Endothelial cell of umbilical vein (primary cell): Measurements from ENCODE around the gene PGD. TPM values are rescaled to one million over a fixed set of nuclear protein-coding genes. Genes with fewer than 3 reads are reported as not detected.

Experiments used
- BruUV-seq: library from RNA; stranded (reverse); fragments of 400-500 nt; replicated peaks from 2 replicates; lab custom pipeline; 2021; lab: Mats Ljungman, UMichigan
- CTCF ChIA-PET: fragments of 300-600, 350-600 bp; sonication (Branson Sonifier 250); formaldehyde crosslinking; loops from one replicate; lab custom pipeline; 2021; ENCODE audit warnings: antibody characterized with exemption, inconsistent platforms; lab: Charles Lee
- POLR2A ChIA-PET: fragments of 300-600, 350-600 bp; sonication (Branson Sonifier 250); formaldehyde crosslinking; loops from one replicate; lab custom pipeline; 2021; ENCODE audit warnings: antibody characterized with exemption, inconsistent platforms; lab: Charles Lee
- DNase-seq: peaks from one replicate; pipeline ENCODE4 v3.0.0-alpha.2; 2011; ENCODE audit warnings: low read depth, low spot score
- FAIRE-seq: peaks from 2 replicates; lab custom pipeline; 2011; peaks lifted over from hg19 to GRCh38; lab: Jason Lieb, UNC
- H2AFZ ChIP-seq: 2 replicates; pipeline ENCODE4 v1.6.0; 2012; ENCODE audit warnings: low read depth, low read length, control low read depth, inconsistent platforms
- H3K27ac ChIP-seq: 2 replicates; pipeline ENCODE4 v1.5.1; 2011; ENCODE audit warnings: low read depth, mild to moderate bottlenecking, control low read depth, low read length, moderate library complexity; ENCODE audit not compliant: insufficient read depth
- H3K27me3 ChIP-seq, 2 experiments: 2 replicates each; pipeline versions ENCODE4 v1.6.0 to v1.6.1; 2011; ENCODE audit warnings: low read length in 2 of 2, mixed read lengths in 1 of 2; ENCODE audit not compliant: control insufficient read depth in 2 of 2, insufficient read depth in 2 of 2
- H3K36me3 ChIP-seq, 2 experiments: 2 replicates in 1 of 2; 3 replicates in 1 of 2; pipeline ENCODE4 v1.5.1; 2011; ENCODE audit warnings: low read length in 2 of 2, mild to moderate bottlenecking in 1 of 2, moderate library complexity in 1 of 2; ENCODE audit not compliant: control insufficient read depth in 2 of 2, insufficient read depth in 2 of 2; ENCODE audit errors: extremely low read depth in 1 of 2
- H3K4me1 ChIP-seq: 3 replicates; pipeline ENCODE4 v1.5.1; 2011; ENCODE audit warnings: mild to moderate bottlenecking, low read length; ENCODE audit not compliant: control insufficient read depth, insufficient read depth; ENCODE audit errors: extremely low read depth
- H3K4me2 ChIP-seq: 2 replicates; pipeline ENCODE4 v1.6.1; 2011; ENCODE audit warnings: low read length, control low read depth, mixed read lengths; ENCODE audit not compliant: insufficient read depth
- H3K4me3 ChIP-seq, 3 experiments: fragments of 200-600 bp in 1 of 3; sonication (generic), shearing (Covaris generic) in 1 of 3; replicated peaks in 1 of 3; 2 replicates each; pipeline ENCODE4 v1.5.1; 2011 to 2016; ENCODE audit warnings: control low read depth in 3 of 3, low read length in 3 of 3, mild to moderate bottlenecking in 2 of 3, inconsistent platforms in 1 of 3, low read depth in 1 of 3, moderate library complexity in 1 of 3; ENCODE audit not compliant: insufficient read depth in 1 of 3
- H3K79me2 ChIP-seq: 2 replicates; pipeline ENCODE4 v1.6.0; 2012; ENCODE audit warnings: low read length, inconsistent platforms; ENCODE audit not compliant: control insufficient read depth, insufficient read depth
- H3K9ac ChIP-seq: replicated peaks from 2 replicates; pipeline ENCODE3; 2011; ENCODE audit warnings: low read length, control low read depth; ENCODE audit not compliant: insufficient read depth; ENCODE audit errors: extremely low read depth
- H3K9me1 ChIP-seq: replicated peaks from 3 replicates; pipeline ENCODE4 v1.6.0; 2011; ENCODE audit warnings: mild to moderate bottlenecking, low read length; ENCODE audit not compliant: control insufficient read depth, insufficient read depth; ENCODE audit errors: extremely low read depth
- H3K9me3 ChIP-seq: replicated peaks from 2 replicates; pipeline ENCODE4 v1.5.1; 2012; ENCODE audit warnings: low read length, inconsistent platforms; ENCODE audit not compliant: control insufficient read depth, insufficient read depth
- H4K20me1 ChIP-seq: replicated peaks from 2 replicates; pipeline ENCODE3; 2011; ENCODE audit warnings: mild to moderate bottlenecking, low read length; ENCODE audit not compliant: control insufficient read depth, insufficient read depth; ENCODE audit errors: extremely low read depth
- CTCF ChIP-seq, 2 donors: IDR thresholded peaks; 1 replicate in 1 of 2; 2 replicates in 1 of 2; pipeline ENCODE4 v1.5.1; 2011; ENCODE audit warnings: low read length in 2 of 2, mild to moderate bottlenecking in 2 of 2, moderate library complexity in 2 of 2, control low read depth in 1 of 2, inconsistent platforms in 1 of 2, low read depth in 1 of 2; ENCODE audit not compliant: insufficient read depth in 1 of 2; ENCODE audit errors: extremely low read depth in 1 of 2
- EZH2 ChIP-seq: IDR thresholded peaks from 2 replicates; pipeline ENCODE4 v1.6.1; 2012; ENCODE audit warnings: borderline replicate concordance, low read depth, mild to moderate bottlenecking, moderate library complexity, low read length, inconsistent platforms; ENCODE audit not compliant: severe bottlenecking
- FOS ChIP-seq: IDR thresholded peaks from 2 replicates; pipeline ENCODE4 v1.6.1; 2011; ENCODE audit warnings: mild to moderate bottlenecking, low read length, moderate library complexity, borderline replicate concordance; ENCODE audit not compliant: insufficient read depth
- GATA2 ChIP-seq: IDR thresholded peaks from 2 replicates; pipeline ENCODE4 v1.7.0; 2011; ENCODE audit warnings: low read depth, mild to moderate bottlenecking, moderate library complexity, mixed read lengths, low read length; ENCODE audit not compliant: insufficient read length, insufficient read depth
- JUN ChIP-seq: IDR thresholded peaks from 2 replicates; pipeline ENCODE4 v1.6.1; 2011; ENCODE audit warnings: borderline replicate concordance, low read depth; ENCODE audit not compliant: insufficient read length, insufficient read depth
- MYC ChIP-seq: IDR thresholded peaks from one replicate; pipeline ENCODE4 v1.6.1; 2011; ENCODE audit warnings: mild to moderate bottlenecking, low read depth, low read length
- POLR2A ChIP-seq: IDR thresholded peaks from 2 replicates; pipeline ENCODE4 v1.6.1; 2012; ENCODE audit warnings: low read depth, mild to moderate bottlenecking, control low read depth, low read length
- POLR2AphosphoS5 ChIP-seq: IDR thresholded peaks from 2 replicates; pipeline ENCODE4 v1.6.1; 2012; ENCODE audit warnings: low read depth, mild to moderate bottlenecking, control low read depth, low read length, moderate library complexity; ENCODE audit not compliant: insufficient read depth
- dilution Hi-C: fragments of 300-500 bp; cut with MboI; formaldehyde crosslinking; loops from one replicate; pipeline ENCODE4 v1.15.0; 2019; ENCODE audit warnings: low sequenced_read_pairs; ENCODE audit not compliant: extremely low pct_ligation_motif_present
- intact Hi-C: fragments of 100-400 bp; cut with micrococcal nuclease; formaldehyde crosslinking; loops from one replicate; pipeline ENCODE4 v1.10.0; 2022
- polyA plus RNA-seq, 4 experiments: library from polyadenylated mRNA; depleted of rRNA in 3 of 4; stranded (reverse) in 3 of 4; unstranded in 1 of 4; fragments of >200 nt; gene quantifications; 2 replicates each; pipeline versions ENCODE4 v1.2.1 to v1.2.3, GENCODE V29; 2011 to 2012; ENCODE audit warnings: missing spikeins in 1 of 4
- total RNA-seq: library from RNA; stranded (reverse); gene quantifications from 2 replicates; pipeline ENCODE4 v1.2.3, GENCODE V29; 2021
- TF ChIP-seq, protein P1 (sequence below): IDR thresholded peaks from 2 replicates; pipeline ENCODE4 v1.6.1; 2011; ENCODE audit not compliant: insufficient read depth, insufficient read length

PGD gene
- total and polyA plus RNA-seq, 2 donors (not counting 3 experiments of a cell fraction or from before 2014, with no cell fraction given) = 196 to 303 TPM

- dilution Hi-C loops = no loop called here
- no TSS peak for BruUV-seq
- POLR2A ChIA-PET = no interaction called here
Observed at GRCh38 chr1:10380594-10381275, 18.1 kb upstream of the PGD start.

More at GRCh38 chr1:10380594-10381275, 18.1 kb upstream of the PGD start:
- no peak overlapping the region for H3K9ac ChIP-seq
- H3K9me1 ChIP-seq = no peaks in the 10 kb centered on the region
- no peaks in the 10 kb centered on the region for H3K79me2 ChIP-seq
- H3K9me3 ChIP-seq = no peaks in the 10 kb centered on the region
- no peak for DNase-seq
- TF ChIP-seq, protein P1, sequence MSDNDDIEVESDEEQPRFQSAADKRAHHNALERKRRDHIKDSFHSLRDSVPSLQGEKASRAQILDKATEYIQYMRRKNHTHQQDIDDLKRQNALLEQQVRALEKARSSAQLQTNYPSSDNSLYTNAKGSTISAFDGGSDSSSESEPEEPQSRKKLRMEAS = no peak
- no peak for TF ChIP-seq CTCF (IDR thresholded peaks at IDR 0.05; ENCODE audit: extremely low read depth in 1 of 2, insufficient read depth in 1 of 2, low read depth in 1 of 2, low read length in 2 of 2)
- TF ChIP-seq FOS = no peak
- TF ChIP-seq EZH2 = no peak
- no peak for TF ChIP-seq MYC
- no peak for TF ChIP-seq POLR2A
- no peak for TF ChIP-seq GATA2
- no peak for TF ChIP-seq POLR2AphosphoS5
- no peak for TF ChIP-seq JUN
- H4K20me1 ChIP-seq = no peaks in the 10 kb centered on the region
- no peak overlapping the region for H3K27ac ChIP-seq
- H2AFZ ChIP-seq = no peak overlapping the region
- H3K36me3 ChIP-seq = peaks cover 0 to 11% of the 10 kb centered on the region in 2 experiments
- H3K4me2 ChIP-seq = no peak overlapping the region
- no peak overlapping the region for H3K4me3 ChIP-seq
- CTCF ChIA-PET = interaction anchor here (1.0 to 1.8 kb wide), 6 partner anchors 7 to 113 kb away, joined by 4 to 6 read pairs (median 4); partner anchors contain the start of genes CENPS and PGD
- H3K27me3 ChIP-seq = no peaks in the 10 kb centered on the region
- H3K4me1 ChIP-seq = peaks cover 3% of the 10 kb centered on the region
- intact Hi-C loops = no loop called here
- no peak for FAIRE-seq
